Memory B cell (primary cell): Measurements from ENCODE around the gene THBS2.

Experiments used
- ATAC-seq: fragments of 150-1000 bp; cut with Tn5 transposase; 2 replicates; pipeline ENCODE4 v1.10.0; 2021; ENCODE audit warnings: low read depth, mild to moderate bottlenecking, moderate library complexity
- DNase-seq, 2 donors: peaks; one replicate each; pipeline ENCODE4 v3.0.0; 2022; ENCODE audit warnings: low spot score in 2 of 2
- H3K27ac Mint-ChIP-seq: one replicate; pipeline ENCODE4 v1.8.0; 2022; ENCODE audit warnings: mild to moderate bottlenecking, moderate library complexity, mixed read lengths
- H3K27me3 Mint-ChIP-seq: one replicate; pipeline ENCODE4 v1.8.0; 2022; ENCODE audit warnings: mixed read lengths
- H3K36me3 Mint-ChIP-seq: one replicate; pipeline ENCODE4 v1.8.0; 2022; ENCODE audit warnings: mild to moderate bottlenecking, mixed read lengths
- H3K4me1 Mint-ChIP-seq: one replicate; pipeline ENCODE4 v1.8.0; 2022; ENCODE audit warnings: mixed read lengths
- H3K4me3 Mint-ChIP-seq: one replicate; pipeline ENCODE4 v1.8.0; 2022; ENCODE audit warnings: mild to moderate bottlenecking, moderate library complexity, mixed read lengths
- H3K9me3 Mint-ChIP-seq: one replicate; pipeline ENCODE4 v1.8.0; 2022; ENCODE audit warnings: mixed read lengths

Gene THBS2

DNA sequence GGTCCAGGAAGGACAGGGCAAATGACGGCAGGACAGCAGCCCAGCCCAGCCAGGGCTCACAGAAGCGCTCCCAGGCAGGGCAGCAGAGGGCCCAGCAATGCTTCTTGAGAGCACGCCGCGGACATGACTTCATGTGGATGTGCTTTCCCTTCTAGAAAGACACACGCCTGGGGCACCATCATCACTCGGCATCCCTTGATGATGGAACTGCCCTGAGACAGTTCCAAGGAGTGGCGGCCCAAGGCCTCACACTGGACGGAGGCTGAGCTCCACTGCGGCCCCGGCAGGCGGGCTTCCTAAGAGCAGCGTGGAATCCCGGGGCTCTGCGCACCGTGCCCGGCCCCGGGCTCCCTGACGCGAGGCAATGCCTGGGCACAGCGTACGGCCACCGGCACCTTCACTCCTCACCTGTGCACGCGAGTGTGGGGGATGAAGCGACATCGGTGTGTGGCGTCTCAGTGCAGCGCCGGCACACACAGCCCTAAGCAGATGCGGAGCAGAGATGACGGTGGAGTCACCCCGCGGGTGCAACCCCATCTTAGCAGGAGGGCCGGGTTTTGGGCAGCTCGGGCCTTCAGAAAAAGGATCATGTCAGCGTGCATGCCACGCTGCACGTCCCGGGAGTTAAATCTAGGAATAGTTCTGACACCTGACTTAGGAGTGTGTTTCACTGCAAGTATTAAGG, 86.6 kb downstream of the THBS2 start:
- Mint-ChIP-seq H3K27ac (no peak overlapping the region), H3K4me1 (no peaks in the 10 kb centered on the region), H3K27me3 (peaks cover 3% of the 10 kb centered on the region), H3K4me3 (no peak overlapping the region), H3K36me3 (no peaks in the 10 kb centered on the region), H3K9me3 (no peaks in the 10 kb centered on the region)
- DNase-seq (no peak), ATAC-seq (no peak)
